ENCODE data around the gene BRMS1.
"Not testable (repeated sequence)": the region's sequence is repeated elsewhere in the genome, so short reads cannot be mapped to it uniquely, and the experiment has no call there.

BRMS1 gene

GRCh38 chr11:66344550-66345315, at the start of gene BRMS1:
Gene BRMS1, minus strand, starts transcription at chr11:66345104. Its CDS starts 2,870 bp downstream, at chr11:66342234.
- DNase-seq, result peak; percentile 90 to 93

GRCh38 chr11:66393954-66394353, 49.0 kb upstream of the BRMS1 start:
- no peak for DNase-seq

GRCh38 chr11:66391322-66391721, 46.4 kb upstream of the BRMS1 start:
- no peak for DNase-seq

- DNase-seq, result peak; percentile 82 to 89
These were observed 44.0 kb upstream of the BRMS1 start for GRCh38 chr11:66388780-66389386.

- peak; percentile 72 to 82 for DNase-seq
These were observed 41.5 kb upstream of the BRMS1 start for GRCh38 chr11:66386171-66387069.

- DNase-seq, result not testable (repeated sequence)
These were observed 39.4 kb upstream of the BRMS1 start for GRCh38 chr11:66384316-66384715.

- DNase-seq, result not testable (repeated sequence)
These were observed 35.4 kb upstream of the BRMS1 start for GRCh38 chr11:66380264-66380663.

GRCh38 chr11:66373690-66374287, 28.9 kb upstream of the BRMS1 start:
- not testable (repeated sequence) for DNase-seq

GRCh38 chr11:66373265-66373664, 28.4 kb upstream of the BRMS1 start:
- no peak for DNase-seq

GRCh38 chr11:66371627-66372415, 26.9 kb upstream of the BRMS1 start, which contains the start of gene SLC29A2:
Gene SLC29A2, minus strand, starts transcription at chr11:66371760. Its CDS starts 169 bp downstream, at chr11:66371591.
- peak; percentile 65 to 69 for DNase-seq

GRCh38 chr11:66369073-66369894, 24.4 kb upstream of the BRMS1 start:
- no peak for DNase-seq

- DNase-seq, result no peak
These were observed 23.6 kb upstream of the BRMS1 start for GRCh38 chr11:66368484-66368883.

- no peak for DNase-seq
These were observed 22.8 kb upstream of the BRMS1 start for GRCh38 chr11:66367561-66368312.

- no peak for DNase-seq
These were observed 22.1 kb upstream of the BRMS1 start for GRCh38 chr11:66366844-66367477.

GRCh38 chr11:66365711-66366619, 21.1 kb upstream of the BRMS1 start:
- DNase-seq, result no peak

GRCh38 chr11:66365166-66365565, 20.3 kb upstream of the BRMS1 start:
- no peak for DNase-seq

- DNase-seq, result peak; percentile 31 to 34
These were observed 19.1 kb upstream of the BRMS1 start for GRCh38 chr11:66363805-66364535.

GRCh38 chr11:66363187-66363601, 18.3 kb upstream of the BRMS1 start:
- DNase-seq, result no peak
